K562 (cell line): ENCODE results near the gene HSDL1. TPM values are rescaled to one million over a fixed set of nuclear protein-coding genes. Genes with fewer than 3 reads are reported as not detected.

Experiments
- BCOR ChIP-seq: fragments of 450-650 bp; IDR thresholded peaks from 2 replicates; pipeline ENCODE4 v1.6.1; 2016
- C11orf30 ChIP-seq: fragments of 450-650 bp; IDR thresholded peaks from 2 replicates; pipeline ENCODE4 v1.6.1; 2016; ENCODE audit warnings: low read depth, mild to moderate bottlenecking
- CAMTA2 ChIP-seq: fragments of 250-450 bp; sonication (Bioruptor Pico); conservative IDR thresholded peaks from 2 replicates; pipeline ENCODE4 v1.5.1; 2022
- CCNT2 ChIP-seq: IDR thresholded peaks from 2 replicates; pipeline ENCODE4 v1.6.1; 2011; ENCODE audit warnings: borderline replicate concordance, low read depth, mild to moderate bottlenecking, moderate library complexity, mixed read lengths, low read length; ENCODE audit not compliant: insufficient read length; ENCODE audit errors: extremely low read depth
- COPS2 ChIP-seq: fragments of 450-650 bp; conservative IDR thresholded peaks from 2 replicates; pipeline ENCODE4 v1.6.1; 2016; ENCODE audit warnings: mild to moderate bottlenecking, moderate library complexity
- CREM ChIP-seq: IDR thresholded peaks from 2 replicates; pipeline ENCODE4 v1.6.1; 2014; ENCODE audit warnings: antibody characterized with exemption, low read depth
- E2F5 ChIP-seq: sonication (generic); formaldehyde crosslinking; IDR thresholded peaks from 2 replicates; pipeline ENCODE4 v1.8.0; 2022; ENCODE audit warnings: mild to moderate bottlenecking, missing genetic modification reagents
- E2F6 ChIP-seq, 2 experiments: IDR thresholded peaks; 2 replicates each; pipeline ENCODE4 v1.6.1; 2011; ENCODE audit warnings: borderline replicate concordance in 1 of 2, control low read depth in 1 of 2, low read depth in 1 of 2, low read length in 1 of 2, mild to moderate bottlenecking in 1 of 2, mixed read lengths in 1 of 2, moderate library complexity in 1 of 2; ENCODE audit not compliant: insufficient read depth in 1 of 2, insufficient read length in 1 of 2, poor library complexity in 1 of 2, severe bottlenecking in 1 of 2; ENCODE audit errors: extremely low read depth in 1 of 2
- FOXM1 ChIP-seq, 2 experiments: fragments of 450-650 bp in 1 of 2; sonication (generic) in 1 of 2; formaldehyde crosslinking in 1 of 2; IDR thresholded peaks; 2 replicates each; pipeline versions ENCODE4 v1.6.1 to v1.9.0; 2017 to 2022; ENCODE audit warnings: low read depth in 2 of 2, mild to moderate bottlenecking in 2 of 2, missing genetic modification reagents in 1 of 2, moderate library complexity in 1 of 2
- GATAD2A ChIP-seq: fragments of 450-650 bp; IDR thresholded peaks from 2 replicates; pipeline ENCODE4 v1.6.1; 2017
- GTF2A2 ChIP-seq: IDR thresholded peaks from 2 replicates; pipeline ENCODE4 v1.6.1; 2016; ENCODE audit warnings: mild to moderate bottlenecking, missing genetic modification characterization, missing compliant biosample characterization
- HSF4 ChIP-seq: fragments of 250-450 bp; sonication (Bioruptor Pico); IDR thresholded peaks from 2 replicates; pipeline ENCODE4 v2.1.2; 2022; ENCODE audit warnings: mild to moderate bottlenecking, moderate library complexity, borderline replicate concordance
- IFI16 ChIP-seq: fragments of 250-450 bp; sonication (Bioruptor Pico); IDR thresholded peaks from 2 replicates; pipeline ENCODE4 v2.1.2; 2022; ENCODE audit warnings: mild to moderate bottlenecking, inconsistent platforms
- KAT2B ChIP-seq: IDR thresholded peaks from one replicate; pipeline ENCODE4 v1.6.1; 2012; ENCODE audit warnings: low read depth, mild to moderate bottlenecking, control low read depth, inconsistent platforms, low read length, moderate library complexity
- LARP7 ChIP-seq: fragments of 450-650 bp; IDR thresholded peaks from 2 replicates; pipeline ENCODE4 v1.6.1; 2016
- LEF1 ChIP-seq: fragments of 450-650 bp; IDR thresholded peaks from 2 replicates; pipeline ENCODE4 v1.6.1; 2016; ENCODE audit warnings: mild to moderate bottlenecking
- NELFE ChIP-seq: IDR thresholded peaks from 2 replicates; pipeline ENCODE4 v1.6.1; 2011; ENCODE audit warnings: mild to moderate bottlenecking; ENCODE audit not compliant: insufficient read depth, insufficient read length
- OTX1 ChIP-seq: fragments of 450-650 bp; formaldehyde crosslinking; IDR thresholded peaks from 2 replicates; pipeline ENCODE4 v1.4.0; 2022; ENCODE audit warnings: mild to moderate bottlenecking
- POLR2AphosphoS2 ChIP-seq: IDR thresholded peaks from 2 replicates; pipeline ENCODE4 v1.6.1; 2012; ENCODE audit warnings: low read length, improper control_type of control experiment
- POLR2AphosphoS5 ChIP-seq: IDR thresholded peaks from 2 replicates; pipeline ENCODE4 v1.6.1; 2011; ENCODE audit warnings: mild to moderate bottlenecking, low read depth, low read length, moderate library complexity; ENCODE audit not compliant: control insufficient read depth, insufficient read depth
- RFX7 ChIP-seq: fragments of 250-450 bp; sonication (Bioruptor Pico); IDR thresholded peaks from 2 replicates; pipeline ENCODE4 v1.5.1; 2021; ENCODE audit warnings: mild to moderate bottlenecking
- SMAD2 ChIP-seq: fragments of 150-350 bp; IDR thresholded peaks from 2 replicates; pipeline ENCODE4 v1.6.1; 2014; ENCODE audit warnings: low read depth, mild to moderate bottlenecking, low read length
- TSC22D4 ChIP-seq: fragments of 450-650 bp; IDR thresholded peaks from 2 replicates; pipeline ENCODE4 v1.6.1; 2016; ENCODE audit warnings: missing genetic modification characterization, missing biosample characterization, control low read depth
- ZBTB43 ChIP-seq: sonication (generic); formaldehyde crosslinking; IDR thresholded peaks from 2 replicates; pipeline ENCODE4 v1.8.0; 2023; ENCODE audit warnings: mild to moderate bottlenecking, missing genetic modification reagents
- ZNF165 ChIP-seq: fragments of 250-450 bp; sonication (Bioruptor Pico); IDR thresholded peaks from 2 replicates; pipeline ENCODE4 v1.4.0; 2020; ENCODE audit warnings: borderline replicate concordance
- ZNF41 ChIP-seq: fragments of 250-450 bp; sonication (Bioruptor Pico); conservative IDR thresholded peaks from 2 replicates; pipeline ENCODE4 v1.4.0; 2020; ENCODE audit warnings: mild to moderate bottlenecking
- ZNF583 ChIP-seq: fragments of 250-450 bp; sonication (Bioruptor Pico); IDR thresholded peaks from 2 replicates; pipeline ENCODE4 v1.4.0; 2020
- ZNF668 ChIP-seq: fragments of 250-450 bp; sonication (Bioruptor Pico); IDR thresholded peaks from 2 replicates; pipeline ENCODE4 v1.8.0; 2022; ENCODE audit warnings: mild to moderate bottlenecking, inconsistent platforms
- ZNF830 ChIP-seq: fragments of 250-450 bp; sonication (Bioruptor Pico); IDR thresholded peaks from 2 replicates; pipeline ENCODE4 v1.5.0; 2021; ENCODE audit warnings: mild to moderate bottlenecking
- polyA plus RNA-seq, 8 experiments: library from polyadenylated mRNA; depleted of rRNA in 4 of 8; stranded (reverse) in 5 of 8; unstranded in 3 of 8; fragments of >200 nt; fragmentation: Nextera tagmentation in 2 of 8; fragmentation: Illumina TruSeq in 1 of 8; extraction: Ambion mirVana in 2 of 8; extraction: Trizol in 1 of 8; gene quantifications; 2 replicates each; pipeline versions ENCODE4 v1.2.1 to v1.2.3, GENCODE V29; 2011 to 2014; ENCODE audit warnings: inconsistent platforms in 1 of 8, missing spikeins in 1 of 8
- total RNA-seq, 7 experiments: library from RNA; depleted of rRNA in 6 of 7; stranded (reverse); fragments of >200 nt in 6 of 7; fragmentation: Illumina TruSeq in 2 of 7; extraction: Trizol in 2 of 7; gene quantifications; 2 replicates each; pipeline versions ENCODE4 v1.2.1 to v1.2.3, GENCODE V29; 2011 to 2021; ENCODE audit warnings: low replicate concordance in 1 of 7

Gene HSDL1
- total and polyA plus RNA-seq, 9 of the 15 experiments (the other 6 are each of a cell fraction or from before 2014, with no cell fraction given) = 14.8 to 41.2 (median 27.7) TPM

GRCh38 chr16:84139628-84140258, 5.2 kb downstream of the HSDL1 start (continued):
- TF ChIP-seq SMAD2 (no peak), COPS2 (no peak), ZNF41 (CRISPR knock-in tag) (no peak), CCNT2 (no peak), C11orf30 (no peak), OTX1 (CRISPR knock-in tag) (no peak), KAT2B (no peak), LEF1 (no peak; the same call in 1 of the 2 replicates), E2F6 (IDR thresholded peaks at IDR 0.05; ENCODE audit: borderline replicate concordance in 1 of 2, extremely low read depth in 1 of 2, insufficient read depth in 1 of 2, insufficient read length in 1 of 2, low read depth in 1 of 2, low read length in 1 of 2, poor library complexity in 1 of 2, severe bottlenecking in 1 of 2) (no peak), RFX7 (no peak), ZNF830 (CRISPR knock-in tag) (0 out of 2 replicates have a peak, but pooled peaks have one; percentile 40), ZNF583 (CRISPR knock-in tag) (no peak), GATAD2A (no peak), TSC22D4 (tag) (no peak), NELFE (no peak), POLR2AphosphoS2 (no peak), GTF2A2 (tag) (no peak; the same call in 1 of the 2 replicates), FOXM1 (IDR thresholded peaks at IDR 0.05; ENCODE audit: low read depth) (no peak), FOXM1 (CRISPR knock-in tag; IDR thresholded peaks at IDR 0.05; ENCODE audit: low read depth) (no peak), ZNF668 (CRISPR knock-in tag) (peak; percentile 78), CREM (no peak), E2F5 (CRISPR knock-in tag) (no peak), LARP7 (no peak), ZNF165 (CRISPR knock-in tag) (no peak), POLR2AphosphoS5 (no peak), CAMTA2 (CRISPR knock-in tag) (no peak), BCOR (no peak), IFI16 (CRISPR knock-in tag) (0 out of 2 replicates have a peak, but pooled peaks have one; percentile 22), ZBTB43 (CRISPR knock-in tag) (no peak), HSF4 (no peak)
